NCI-H460 (cell line): ENCODE data around the gene FAM124A. TPM values are rescaled to one million over a fixed set of nuclear protein-coding genes. Genes with fewer than 3 reads are reported as not detected.

Experiments used
- DNase-seq: peaks from one replicate; pipeline ENCODE4 v3.0.0-alpha.2; 2016; ENCODE audit warnings: low read depth; ENCODE audit errors: extremely low read depth
- total RNA-seq: library from RNA; depleted of rRNA; stranded (reverse); fragments of >200 nt; shearing (Covaris generic); gene quantifications from 2 replicates; pipeline ENCODE4 v1.2.3, GENCODE V29; 2014

Gene FAM124A
- total RNA-seq, 1 experiment from 2014 or later = 1.7 TPM

DNA sequence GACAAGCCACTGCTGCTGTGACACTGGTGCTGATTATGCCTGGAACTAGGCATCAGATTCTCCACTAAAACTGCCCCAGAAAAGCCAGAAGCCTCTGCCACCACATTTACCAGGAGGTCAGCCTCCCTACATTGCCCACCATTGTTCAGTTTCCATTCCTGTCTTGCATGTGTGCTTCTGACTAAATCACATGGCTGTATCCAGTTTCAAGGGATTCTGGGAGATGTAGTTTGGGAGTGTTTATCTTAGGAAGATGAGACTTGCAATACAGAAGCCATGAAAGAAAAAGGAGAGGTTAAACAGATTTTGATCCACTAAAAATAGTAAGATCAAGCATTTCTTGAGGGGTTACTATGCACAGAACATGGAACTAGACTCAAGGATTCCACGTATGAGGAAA lies 76.6 kb downstream of the FAM124A start:
- no peak for DNase-seq

DNA sequence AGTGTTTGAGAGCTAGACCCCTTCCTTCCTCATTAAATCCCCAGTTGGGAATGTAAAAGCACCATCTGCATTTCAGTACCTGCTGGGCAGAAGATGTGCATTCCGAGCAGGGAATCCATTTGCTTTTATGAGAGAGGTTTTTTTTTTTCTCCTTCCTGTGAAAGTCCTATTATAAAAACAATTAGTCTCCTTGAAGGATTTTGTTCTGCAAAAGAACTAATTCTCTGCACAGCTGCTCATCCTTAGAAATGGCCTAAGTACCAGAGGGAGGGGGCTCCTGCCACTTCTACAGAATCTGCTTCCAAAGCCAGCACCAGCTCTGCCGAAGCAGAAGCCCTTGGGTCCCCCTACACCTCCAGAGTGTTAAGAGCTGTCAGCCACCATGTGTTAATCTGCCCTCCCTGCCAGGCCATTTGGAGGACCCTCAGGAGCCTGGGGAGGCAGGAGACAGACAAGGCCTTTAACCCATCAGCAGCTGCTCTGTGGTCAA lies 80.9 kb downstream of the FAM124A start:
- no peak for DNase-seq

DNA sequence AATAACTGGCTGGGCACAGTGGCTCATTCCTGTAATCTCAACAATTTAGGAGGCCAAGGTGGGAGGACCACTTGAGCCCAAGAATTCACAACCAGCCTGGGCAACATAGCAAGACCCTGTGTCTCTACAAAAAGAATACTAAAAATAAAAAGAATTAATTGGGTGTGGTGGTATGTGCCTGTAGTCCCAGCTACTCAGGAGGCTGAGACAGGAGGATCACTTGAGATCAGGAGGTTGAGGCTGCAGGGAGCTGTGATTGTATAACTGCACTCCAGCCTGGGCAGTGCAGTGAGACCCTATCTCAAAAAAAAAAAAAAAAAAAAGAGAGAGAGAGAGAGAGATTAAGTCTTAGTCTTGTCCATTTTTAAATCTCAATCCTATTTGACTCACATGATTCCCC lies 81.7 kb downstream of the FAM124A start:
- DNase-seq = no peak

DNA sequence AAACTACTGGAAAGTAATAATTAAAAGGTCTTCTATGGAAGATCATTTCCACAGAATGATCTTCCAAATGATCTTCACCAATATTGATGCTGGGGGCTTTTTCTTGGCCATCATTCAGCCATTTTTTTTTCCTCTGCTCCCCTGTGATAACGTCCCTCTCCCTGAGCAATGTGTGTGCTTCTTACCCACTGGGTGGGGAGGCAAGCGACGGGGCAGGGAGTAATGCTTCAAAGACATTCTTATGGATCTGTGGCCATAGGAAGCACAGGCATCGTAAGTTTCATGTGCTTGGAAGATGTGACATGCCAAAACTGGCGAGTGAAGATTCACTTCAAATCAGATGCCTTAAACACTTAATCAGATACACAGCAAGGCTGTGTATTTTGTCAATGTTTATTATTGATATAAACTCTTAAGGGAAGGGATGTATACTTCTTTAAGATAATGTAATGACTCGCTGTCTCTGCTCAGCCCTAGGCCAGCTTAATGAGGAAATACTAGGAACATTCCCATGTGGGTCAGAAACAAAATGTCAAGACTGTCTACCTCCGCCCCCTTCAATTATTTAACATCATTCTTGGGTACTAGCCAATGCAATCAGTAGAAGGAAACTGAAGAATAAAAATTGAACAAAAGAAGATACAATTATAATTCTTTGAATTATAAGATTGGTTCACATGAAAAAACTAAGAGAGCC lies 83.2 kb downstream of the FAM124A start:
- DNase-seq = no peak

DNA sequence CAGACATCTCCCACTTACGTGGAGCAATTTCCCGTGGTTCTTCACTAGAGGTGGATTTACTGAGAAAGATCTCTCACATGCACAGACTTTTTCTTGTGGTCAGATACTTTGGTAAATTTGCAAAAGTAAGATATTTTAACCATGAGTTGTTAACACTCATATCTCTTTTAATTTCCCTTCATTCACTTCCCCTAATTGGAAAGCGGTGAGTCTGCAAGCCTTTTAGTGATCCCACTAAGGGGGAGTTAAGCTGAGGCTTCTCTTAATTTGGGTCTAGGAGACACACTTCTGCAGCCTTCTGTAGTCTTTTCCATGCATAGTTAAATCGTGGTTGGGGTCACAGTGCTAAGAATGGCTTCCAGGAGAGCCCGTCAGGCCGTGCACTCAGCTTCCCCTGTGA lies 86.6 kb downstream of the FAM124A start:
- no peak for DNase-seq

DNA sequence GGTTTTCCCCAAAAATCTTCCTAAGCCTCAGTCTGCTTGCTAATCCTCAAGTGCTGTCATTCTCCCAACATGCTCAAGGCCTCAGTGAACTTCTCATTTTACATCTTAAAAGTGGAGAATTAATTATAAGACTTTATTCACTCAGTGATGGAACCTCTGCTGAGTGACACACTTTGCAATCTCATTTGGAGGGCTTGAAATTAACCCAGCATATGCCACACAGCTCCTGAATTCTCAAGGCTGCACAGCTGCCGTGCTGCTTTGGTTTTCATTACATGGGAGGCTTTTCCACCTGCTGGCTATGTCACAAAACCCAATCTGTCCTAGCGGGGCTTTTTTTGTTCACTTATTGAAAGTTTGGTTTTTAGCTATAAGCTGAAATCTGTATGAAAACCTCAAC lies 89.0 kb downstream of the FAM124A start:
- no peak for DNase-seq

DNA sequence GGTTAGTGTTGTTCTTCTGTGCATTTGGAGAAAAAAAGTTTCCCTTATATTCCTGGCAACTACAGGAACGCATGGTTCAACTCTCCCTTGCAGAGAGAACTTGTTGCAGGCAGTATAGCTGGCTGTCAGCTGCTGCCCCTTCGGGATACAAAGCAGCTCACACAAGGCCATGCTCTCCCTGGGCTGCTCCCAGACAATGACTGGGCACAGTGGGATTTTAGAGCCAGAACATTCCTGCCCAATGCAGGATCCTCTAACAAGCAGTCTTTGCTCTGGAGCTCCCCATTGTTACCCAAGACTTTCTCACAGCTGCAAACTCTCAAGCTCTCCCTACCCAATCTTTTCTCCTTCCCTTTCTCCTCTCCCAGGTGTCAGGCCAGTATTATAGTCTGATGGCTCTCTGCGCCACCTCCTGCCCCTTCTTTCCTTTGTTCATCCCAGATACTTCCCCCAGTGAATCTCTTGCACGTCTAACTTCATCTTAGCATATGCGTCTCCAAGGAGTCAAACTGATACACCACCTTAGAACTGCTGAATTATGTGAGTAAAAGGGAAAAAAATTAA lies 89.8 kb downstream of the FAM124A start:
- DNase-seq = no peak

DNA sequence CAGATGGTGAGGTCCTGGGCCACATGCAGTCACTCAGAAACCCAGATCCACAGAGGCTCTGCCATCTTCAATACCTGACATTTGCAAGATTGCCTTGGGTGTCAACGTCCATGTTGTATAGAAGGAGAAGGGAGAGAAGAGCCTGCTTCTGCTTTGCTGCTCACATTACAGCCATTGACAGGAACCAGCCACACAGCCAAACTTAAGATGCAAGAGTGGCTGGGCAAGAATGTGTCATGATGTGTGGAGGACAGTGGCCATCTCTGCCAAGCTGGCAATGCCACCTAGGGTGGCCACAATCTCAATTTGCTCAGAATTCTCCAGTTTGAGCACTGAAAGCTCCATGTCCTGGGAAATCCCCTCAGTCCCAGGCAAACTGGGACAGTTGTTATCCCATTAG lies 91.4 kb downstream of the FAM124A start:
- no peak for DNase-seq

DNA sequence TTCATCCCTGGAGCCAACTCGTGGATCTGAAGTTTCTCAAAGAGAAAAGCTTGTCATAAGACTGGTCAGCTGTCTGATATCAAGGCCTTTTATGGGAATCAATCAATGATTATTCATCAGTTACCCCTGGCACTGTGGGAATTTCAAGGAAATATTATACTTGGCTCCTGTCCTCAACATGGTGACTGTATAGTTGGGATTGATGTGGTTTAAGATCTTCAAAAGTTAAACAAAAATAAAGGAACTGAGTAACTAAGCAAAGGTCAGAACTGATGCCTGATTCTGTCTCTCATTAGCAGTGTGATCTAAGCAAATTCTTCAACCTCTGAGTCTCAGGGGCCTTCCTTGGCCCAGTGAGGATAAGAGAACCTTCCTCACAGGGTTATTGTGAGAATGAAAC lies 95.1 kb downstream of the FAM124A start:
- no peak for DNase-seq

DNA sequence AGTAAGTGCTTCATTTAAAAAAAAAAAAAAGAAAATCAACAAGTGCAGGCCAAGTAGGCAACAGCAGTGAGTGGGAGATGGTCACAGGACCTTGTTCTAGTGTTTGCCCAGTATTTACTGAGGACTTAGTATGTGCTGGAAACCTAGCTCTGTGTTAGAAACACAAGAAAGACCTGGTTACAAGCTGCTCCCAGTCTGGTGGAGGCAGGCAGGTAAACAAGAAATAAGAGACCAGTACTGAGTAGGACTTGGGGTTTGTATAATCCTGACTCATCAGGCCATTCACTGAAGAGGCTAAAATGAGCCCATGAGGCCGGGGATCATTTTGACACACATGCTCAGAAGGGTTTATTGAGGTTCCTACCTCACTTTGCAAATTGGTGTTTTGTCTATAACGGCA lies 95.8 kb downstream of the FAM124A start:
- no peak for DNase-seq

DNA sequence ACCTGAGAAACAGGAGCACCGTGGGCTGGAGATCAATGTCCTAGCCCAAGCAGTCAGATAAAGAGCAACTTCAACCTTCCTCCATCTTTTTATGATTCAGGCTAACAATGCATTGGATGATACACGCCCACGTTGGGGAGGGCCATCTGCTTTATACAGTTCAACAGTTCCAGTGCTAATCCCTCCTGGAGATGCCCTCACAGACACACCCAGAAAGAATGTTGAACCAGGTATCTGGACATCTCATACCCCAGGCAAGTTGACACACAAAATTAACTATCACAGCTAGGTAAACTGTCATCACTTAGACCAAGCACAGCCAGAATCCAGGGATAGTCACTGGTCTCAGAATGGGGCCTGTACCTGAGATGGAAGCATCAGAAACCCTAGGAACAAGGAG lies 96.7 kb downstream of the FAM124A start:
- no peak for DNase-seq

DNA sequence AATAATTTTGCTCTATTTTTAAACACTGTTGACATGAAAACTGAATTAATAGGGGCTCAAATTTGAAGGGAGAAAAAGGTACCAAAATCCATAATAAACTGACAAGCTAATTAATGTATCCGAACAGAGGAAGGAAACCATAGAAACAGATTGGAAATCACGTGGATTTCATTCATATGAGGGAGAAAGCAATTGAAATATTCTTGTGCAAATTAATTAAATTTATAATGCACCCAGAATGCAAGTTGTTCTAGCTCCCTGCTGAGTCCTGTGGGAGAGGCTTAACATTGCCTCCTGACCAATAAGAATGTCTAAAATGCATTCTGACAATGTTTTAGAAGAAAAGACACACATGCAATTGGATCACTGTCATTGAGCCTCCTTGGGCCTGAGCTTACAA lies 99.6 kb downstream of the FAM124A start:
- no peak for DNase-seq

DNA sequence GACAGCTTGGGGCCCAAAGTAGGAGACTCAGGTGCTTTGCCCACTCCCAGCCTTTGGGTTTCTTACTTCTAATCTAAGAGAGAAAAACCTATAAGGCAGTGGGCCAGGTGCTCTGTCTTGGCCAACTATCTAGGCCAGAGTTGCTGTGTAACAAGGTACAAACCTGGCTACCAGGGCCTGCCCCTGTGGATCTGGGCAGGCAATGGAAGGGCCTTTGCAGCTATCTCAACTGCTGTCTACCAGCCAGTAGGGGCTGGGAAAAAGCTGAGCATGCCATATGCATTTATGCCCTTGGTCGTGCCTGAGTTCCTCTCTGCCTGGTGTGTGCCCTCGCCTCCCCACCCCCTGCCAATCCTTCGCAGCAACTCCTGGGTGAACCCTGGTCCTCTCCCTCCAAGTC lies 100.6 kb downstream of the FAM124A start:
- DNase-seq = no peak

DNA sequence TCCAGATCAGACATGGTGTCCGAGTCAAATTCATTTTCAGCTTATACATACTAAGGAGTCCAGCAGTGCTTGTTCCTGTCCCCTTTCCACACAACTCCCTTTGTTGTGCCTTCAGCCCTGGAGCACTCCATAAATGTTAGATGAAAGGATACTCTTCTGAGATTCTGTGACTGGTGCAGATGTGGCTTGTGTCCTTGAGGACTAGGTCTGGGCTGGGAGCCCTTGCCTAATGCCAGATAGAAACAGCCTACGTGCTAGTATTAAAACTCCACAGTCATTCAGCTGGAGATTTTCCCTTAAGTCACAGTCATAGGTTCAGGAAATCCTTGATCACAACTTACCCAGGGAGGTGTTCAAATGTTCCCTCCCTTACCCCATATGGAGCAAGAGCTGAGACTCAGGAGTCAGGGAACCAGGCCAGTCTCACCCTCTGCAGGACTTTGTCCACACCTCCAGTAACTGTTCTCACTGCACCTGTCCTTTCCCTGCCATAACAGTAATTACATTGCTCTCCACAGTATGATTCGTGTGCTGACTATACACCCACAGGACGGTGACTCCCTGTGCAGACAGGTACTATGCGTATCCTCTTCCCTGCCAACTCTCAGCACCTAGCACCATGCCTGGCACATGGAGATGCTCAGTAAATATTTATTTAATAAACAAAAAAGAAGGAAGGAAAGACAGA lies 101.8 kb downstream of the FAM124A start:
- no peak for DNase-seq

DNA sequence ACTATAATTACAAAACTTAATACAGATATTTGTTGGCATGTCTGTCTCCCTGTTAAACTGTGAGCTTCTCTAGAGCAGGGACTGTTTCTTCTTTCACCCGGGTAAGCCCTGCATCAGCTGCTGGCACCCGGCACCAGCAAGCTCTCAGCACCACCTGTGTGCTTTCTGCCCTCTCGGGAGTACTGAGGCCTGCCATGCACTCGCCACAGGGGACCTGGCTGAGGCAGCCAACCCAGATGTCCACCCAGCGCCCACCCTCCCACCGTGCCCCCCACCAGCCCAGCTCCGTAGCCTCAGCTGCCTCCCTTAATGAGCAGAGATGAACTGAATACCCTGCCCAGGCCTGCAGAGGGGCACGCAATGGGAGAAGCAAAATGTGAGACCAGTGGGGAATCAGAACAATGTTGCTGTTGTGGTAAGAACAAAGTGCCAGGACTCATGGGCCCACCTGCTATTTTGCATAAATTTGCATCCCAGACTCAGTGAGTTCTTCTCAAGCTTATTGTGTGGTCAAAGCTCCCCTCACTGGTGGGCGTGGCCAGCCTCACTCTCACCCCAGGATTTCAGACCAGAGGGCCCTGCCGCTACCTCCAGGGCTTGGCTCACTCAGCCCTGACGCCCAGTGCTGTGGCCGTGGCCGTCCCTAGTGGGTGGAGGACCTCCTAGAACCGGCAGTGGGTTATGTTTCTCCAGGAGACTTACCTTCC lies 102.7 kb downstream of the FAM124A start:
- no peak for DNase-seq

DNA sequence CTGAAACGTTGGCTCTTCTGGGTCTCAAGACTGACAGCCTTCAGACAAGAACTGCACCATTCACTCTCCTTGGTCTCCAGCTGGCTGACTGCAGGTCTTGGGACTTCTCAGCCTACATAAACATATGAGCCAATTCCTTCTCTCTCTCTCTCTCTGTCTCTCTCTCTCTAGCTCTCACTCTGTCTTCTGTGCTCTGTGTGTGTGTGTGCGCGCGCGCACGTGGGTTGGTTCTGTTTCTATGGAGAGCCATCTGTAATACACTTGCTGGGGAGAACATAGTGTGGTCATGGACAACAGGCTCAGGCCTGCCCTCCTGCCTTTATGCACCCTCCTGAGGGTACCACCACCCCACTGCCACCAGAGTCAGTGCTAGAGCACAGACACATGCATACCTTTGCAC lies 103.6 kb downstream of the FAM124A start:
- DNase-seq = no peak

DNA sequence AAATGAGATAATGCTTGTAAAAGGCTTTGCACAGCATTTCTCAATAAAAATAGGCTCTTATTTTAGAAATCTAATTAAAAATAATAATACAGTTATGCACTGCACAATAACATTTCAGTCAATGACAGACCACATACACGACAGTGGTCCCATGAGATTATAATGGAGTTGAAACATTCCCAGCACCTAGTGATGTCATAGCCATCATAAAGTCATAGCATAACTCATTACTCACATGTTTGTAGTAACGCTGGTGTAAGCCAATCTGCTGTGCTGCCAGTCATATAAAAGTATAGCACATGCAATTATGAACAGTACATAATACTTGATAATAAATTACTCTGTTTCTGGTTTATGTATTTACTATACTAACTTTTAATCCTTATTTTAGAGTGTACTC lies 104.6 kb downstream of the FAM124A start:
- DNase-seq = no peak

DNA sequence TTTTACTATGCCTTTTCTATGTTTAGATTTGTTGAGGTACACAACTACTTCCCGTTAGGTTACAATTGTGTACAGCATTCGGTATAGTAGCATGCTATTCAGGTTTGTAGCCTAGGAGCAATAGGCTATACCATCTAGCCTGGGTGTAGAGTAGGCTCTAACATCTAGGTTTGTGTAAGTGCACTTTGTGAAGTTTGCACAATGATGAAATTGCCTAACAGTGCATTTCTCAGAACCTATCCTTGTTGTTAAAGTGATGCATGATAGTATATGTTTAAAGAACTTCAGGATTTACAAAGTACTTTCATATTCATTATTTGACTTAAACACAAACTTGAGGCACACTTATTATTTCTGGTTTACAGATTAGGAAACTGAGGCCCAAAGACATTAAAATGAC lies 105.8 kb downstream of the FAM124A start:
- no peak for DNase-seq

DNA sequence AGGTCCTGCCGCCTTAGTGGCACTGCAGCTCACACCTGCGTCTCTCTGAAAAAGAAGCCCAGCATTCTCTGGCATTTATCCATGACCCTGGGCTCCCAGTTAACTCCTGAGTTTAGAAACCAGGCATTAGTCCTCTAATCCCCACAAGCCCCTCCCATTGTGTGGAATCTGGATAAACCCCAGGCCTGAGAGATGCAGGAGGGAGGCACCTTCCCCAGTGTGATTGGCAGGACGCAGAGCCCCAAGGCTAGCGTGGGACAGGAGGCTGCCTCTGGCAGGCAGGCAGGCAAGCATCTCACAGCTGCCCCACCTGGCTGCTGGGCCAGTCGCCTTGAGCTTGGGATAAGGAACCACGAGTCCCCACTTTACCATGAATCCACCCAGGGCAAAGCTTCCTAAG lies 106.3 kb downstream of the FAM124A start:
- no peak for DNase-seq

DNA sequence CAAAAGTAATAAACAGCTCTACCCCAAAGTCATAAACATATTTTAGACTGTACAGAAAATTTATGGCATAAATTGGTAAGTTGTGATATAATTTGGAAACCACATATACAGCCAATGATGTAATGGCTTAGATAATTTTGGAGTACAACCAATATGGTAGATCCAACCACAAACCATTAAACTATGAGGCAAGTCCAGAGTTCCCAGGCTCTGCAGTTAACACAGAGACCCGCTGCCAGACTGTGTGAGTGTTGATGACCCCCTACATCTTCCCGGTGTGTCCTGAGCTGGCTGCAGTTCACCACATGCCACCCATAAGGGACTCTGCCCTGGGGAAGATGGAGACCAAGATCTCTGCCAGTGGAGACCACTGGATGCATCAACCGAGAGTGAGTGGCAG lies 107.4 kb downstream of the FAM124A start:
- DNase-seq = no peak

DNA sequence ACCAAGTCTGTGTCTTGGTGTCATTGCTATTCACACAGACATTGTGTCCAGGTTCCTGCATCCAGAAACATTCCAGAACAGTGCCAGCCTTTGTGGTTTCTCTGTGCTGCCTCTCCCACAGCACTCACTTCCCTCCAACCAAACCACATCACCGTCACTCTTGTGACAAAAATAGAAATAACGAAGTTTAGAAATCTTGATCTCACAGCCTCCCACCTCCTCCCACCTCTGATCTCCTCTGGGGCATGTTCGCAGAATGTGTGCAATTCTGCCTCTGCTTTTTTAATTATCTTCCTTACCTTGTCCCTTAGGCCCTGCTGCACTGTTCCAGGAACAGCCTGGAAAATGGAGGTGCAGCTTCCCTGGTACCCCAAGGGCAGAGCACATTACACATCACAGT lies 108.6 kb downstream of the FAM124A start:
- DNase-seq = no peak
